ENCODE measurements around the gene CDHR5.

Gene CDHR5

DNA sequence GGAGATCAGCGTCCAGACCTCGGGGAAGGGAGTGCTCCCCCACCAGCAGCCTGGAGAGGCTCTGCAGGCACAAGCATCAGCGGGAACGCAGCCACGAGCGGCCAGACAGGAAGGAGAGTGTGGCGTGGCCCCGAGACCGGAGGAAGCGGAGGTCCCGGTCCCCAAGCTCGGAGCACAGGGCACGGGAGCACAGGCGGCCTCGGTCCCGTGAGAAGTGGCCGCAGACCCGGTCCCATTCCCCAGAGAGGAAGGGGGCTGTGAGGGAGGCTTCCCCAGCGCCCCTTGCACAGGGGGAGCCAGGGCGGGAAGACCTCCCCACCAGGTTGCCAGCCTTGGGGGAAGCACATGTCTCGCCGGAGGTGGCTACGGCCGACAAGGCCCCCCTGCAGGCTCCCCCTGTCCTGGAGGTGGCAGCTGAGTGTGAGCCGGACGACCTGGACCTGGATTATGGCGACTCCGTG lies 15.9 kb downstream of the CDHR5 start:
- DNase-seq: no peak

GRCh38 chr11:607971-608659 lies 16.6 kb downstream of the CDHR5 start:
- DNase-seq: no peak

DNA sequence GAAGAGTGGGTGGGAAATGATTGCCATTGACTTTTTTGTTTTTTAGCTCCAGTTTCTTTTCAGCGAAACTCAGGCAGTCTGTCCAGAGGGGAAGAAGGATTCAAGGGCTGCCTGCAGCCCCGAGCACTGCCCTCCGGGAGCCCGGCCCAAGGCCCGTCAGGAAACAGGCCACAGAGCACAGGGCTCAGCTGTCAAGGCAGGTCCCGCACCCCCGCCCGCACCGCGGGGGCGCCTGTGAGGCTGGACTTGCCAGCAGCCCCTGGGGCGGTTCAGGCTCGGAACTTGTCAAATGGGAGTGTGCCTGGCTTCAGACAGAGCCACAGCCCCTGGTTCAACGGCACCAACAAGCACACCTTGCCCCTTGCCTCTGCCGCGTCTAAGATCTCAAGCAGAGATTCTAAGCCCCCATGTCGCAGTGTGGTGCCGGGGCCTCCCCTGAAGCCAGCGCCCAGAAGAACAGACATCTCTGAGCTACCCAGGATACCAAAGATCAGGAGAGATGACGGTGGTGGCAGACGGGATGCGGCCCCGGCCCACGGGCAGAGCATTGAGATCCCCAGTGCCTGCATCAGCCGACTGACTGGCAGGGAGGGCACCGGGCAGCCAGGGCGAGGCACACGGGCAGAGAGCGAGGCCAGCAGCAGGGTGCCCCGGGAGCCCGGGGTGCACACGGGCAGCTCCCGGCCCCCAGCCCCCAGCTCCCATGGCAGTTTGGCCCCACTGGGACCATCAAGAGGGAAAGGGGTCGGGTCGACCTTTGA lies 17.6 kb downstream of the CDHR5 start:
- no peak for DNase-seq

DNA sequence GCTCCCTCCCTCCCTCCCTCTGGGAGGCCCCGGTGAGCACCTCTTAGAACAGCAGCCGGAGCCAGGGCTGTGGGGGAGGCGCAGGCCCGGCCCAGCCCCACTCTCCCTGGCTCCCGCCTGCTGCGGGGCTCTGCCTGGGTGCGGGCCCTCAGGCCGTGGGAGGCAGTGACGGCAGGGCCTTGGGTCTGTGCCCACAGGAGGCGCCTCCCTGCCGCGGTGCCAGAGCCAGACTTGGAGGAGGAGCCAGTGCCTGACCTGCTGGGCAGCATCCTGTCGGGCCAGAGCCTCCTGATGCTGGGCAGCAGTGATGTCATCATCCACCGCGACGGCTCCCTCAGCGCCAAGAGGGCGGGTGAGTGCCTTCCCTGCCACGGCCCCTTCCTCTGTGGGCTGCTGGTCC lies 18.5 kb downstream of the CDHR5 start:
- no peak for DNase-seq

- DNase-seq: no peak
Observed at GRCh38 chr11:605286-606129, 19.2 kb downstream of the CDHR5 start.

DNA sequence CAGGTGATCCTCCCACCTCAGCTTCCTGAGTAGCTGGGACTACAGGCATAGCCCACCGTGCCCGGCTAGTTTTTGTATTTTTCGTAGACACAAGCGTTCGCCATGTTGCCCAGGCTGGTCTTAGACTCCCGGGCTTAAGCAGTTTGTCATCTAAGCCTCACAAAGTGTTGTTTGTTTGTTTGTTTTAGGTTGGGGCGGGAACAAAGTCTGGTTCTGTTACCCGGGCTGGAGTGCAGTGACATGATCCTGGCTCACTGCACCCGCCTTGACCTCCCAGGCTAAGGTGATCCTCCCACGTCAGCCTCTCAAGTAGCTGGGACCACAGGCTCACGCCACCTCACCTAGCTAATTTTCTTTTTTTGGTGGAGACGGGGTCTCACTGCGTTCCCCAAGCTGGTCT lies 21.6 kb downstream of the CDHR5 start:
- DNase-seq: no peak

DNA sequence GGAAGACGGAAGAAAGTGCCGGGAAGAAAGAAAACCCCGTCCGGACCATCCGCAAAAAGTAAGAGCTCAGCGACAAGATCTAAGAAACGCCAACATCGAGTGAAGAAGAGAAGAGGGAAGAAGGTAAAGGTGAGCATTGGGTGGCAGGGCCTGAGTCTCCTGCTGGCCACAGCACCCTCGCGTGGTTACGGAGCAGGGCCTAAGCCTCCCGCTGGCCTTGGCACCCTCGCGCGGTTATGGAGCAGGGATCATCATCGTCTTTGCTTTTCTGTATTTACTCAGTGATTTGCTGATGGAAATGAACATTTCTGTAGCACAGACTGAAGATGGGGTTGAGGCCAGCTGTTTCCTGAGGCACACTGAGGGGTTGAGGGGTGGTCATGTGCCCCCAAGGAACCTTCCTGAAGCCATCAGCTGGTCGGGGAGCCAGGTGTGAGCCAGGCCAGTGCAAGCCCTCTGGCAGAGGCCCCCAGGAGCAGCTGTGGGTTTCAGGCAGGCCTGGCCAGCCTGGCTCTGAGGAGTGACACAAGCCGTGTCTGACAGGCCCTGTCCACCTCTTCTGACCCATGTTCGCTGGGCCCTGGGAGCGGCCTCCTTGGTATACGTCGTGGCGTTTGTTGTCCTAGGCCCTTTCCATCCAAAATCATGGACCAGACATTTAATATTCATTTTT lies 23.0 kb downstream of the CDHR5 start:
- no peak for DNase-seq

DNA sequence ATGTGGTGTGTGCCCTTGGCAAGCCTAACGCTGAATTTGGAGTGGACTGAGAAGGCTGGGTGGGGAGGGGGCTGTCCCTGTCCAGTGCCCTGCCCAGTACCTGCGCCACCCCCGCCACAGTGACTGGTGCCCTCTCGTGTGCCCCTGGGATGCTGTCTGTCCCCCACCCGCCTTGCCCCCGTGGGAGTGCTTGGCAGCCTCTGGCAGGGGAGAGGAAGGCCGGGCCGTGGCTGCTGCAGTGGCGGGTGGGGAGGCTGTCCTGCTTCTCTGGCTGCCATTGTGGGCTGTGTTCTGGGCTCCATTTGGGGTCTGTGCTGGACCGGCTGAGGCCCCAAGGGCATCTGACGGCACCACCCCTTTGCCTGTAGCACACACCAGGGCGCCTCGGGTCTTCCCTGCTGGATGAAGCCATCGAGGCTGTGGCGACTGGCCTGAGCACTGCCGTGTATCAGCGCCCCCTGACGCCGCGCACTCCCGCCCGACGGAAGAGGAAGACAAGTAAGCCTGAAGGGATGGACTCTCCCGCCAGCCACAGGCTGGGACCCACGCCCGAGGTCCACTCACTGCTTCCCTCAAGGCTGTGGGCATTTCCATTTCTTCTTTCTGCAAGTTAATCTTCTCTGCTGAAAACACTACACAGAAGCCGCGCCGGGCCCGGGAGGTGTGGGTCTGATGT lies 26.6 kb downstream of the CDHR5 start:
- DNase-seq: no peak

GRCh38 chr11:597166-597725 lies 27.5 kb downstream of the CDHR5 start:
- no peak for DNase-seq

DNA sequence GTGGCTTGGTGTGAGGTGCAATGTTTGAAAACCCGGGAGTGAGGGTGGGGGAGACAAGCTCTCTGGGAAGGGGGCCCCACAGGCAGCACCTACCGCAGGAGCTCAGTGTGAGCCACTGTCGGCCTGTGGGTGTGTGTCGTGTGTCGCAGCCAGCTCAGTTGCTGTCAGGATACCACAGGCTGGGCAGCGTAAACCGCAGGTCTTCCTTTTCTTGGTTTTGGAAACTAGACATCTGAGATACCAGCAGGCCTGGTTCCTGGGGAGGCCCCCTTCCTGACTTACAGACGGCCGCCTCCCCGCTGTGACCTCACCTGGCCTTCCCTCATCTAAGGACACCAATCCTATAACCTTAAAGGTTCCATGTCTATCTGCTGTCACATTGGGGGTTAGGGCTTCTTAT lies 28.4 kb downstream of the CDHR5 start:
- DNase-seq: no peak

GRCh38 chr11:595400-595799 lies 29.4 kb downstream of the CDHR5 start:
- DNase-seq: no peak

GRCh38 chr11:593347-593746 lies 31.4 kb downstream of the CDHR5 start:
- no peak for DNase-seq

DNA sequence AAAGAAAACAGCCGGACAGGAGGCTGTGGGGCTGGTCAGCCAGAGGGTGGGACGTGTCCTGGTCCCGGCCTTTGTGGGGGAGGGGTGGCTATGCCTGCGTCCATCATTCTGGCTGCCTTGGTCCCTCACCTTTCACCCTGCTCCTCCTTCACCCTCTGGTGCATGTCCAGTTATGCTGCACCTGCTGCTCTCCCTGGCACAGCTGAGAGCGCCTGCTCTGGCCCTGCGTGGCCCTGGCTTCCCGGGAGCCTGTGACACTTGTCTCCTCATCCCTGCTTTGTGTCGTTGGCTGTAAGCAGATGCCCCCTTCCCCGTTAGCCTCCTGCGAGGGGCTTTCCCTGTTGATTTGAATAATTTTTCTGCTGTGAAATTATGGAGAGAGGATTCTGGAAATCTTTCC lies 31.8 kb downstream of the CDHR5 start:
- DNase-seq: no peak

DNA sequence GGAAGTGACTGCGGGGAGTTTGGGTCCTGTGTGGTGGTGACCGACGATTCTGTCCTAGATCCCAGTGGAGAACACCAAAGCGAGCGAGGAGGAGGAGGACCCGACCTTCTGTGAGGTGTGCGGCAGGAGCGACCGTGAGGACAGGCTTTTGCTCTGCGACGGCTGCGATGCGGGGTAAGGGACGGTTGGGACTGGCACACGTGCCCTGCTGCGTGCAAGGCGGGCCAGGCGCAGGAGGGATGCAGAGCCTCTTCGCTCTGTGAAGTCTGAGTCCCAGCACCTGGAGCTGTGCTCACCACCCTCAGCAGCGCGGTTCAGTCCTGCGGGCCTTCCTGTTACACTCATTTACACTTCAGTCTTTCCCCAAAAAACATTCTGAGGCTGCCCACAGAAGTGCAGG lies 32.3 kb downstream of the CDHR5 start:
- no peak for DNase-seq

DNA sequence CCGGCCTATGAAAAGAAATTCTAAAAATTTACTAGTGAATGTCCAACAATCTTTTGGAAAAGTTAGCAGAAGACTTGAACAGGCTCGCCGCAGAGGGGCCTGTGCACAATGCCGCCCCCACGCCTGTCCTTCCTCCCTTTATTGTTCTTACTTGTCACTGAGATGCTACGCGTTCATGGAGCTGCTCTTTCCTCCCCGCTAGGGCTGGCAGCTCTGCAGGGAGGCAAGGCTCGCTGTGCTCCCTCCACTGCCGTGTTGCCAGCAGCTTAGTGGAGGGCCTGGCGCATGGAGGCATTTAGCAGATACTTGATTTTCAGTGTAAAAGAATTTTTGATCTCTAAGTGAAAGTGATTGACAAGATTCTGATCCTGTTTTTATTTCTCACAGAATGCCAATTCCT lies 33.8 kb downstream of the CDHR5 start:
- no peak for DNase-seq

- no peak for DNase-seq
Observed at GRCh38 chr11:589798-590197, 35.0 kb downstream of the CDHR5 start.

GRCh38 chr11:587978-588380 lies 36.8 kb downstream of the CDHR5 start:
- no peak for DNase-seq

GRCh38 chr11:587546-587945 lies 37.2 kb downstream of the CDHR5 start:
- DNase-seq: no peak

- DNase-seq: no peak
Observed at GRCh38 chr11:586376-587316, 38.1 kb downstream of the CDHR5 start.

GRCh38 chr11:584287-584686 lies 40.5 kb downstream of the CDHR5 start:
- no peak for DNase-seq

GRCh38 chr11:581752-582151 lies 43.0 kb downstream of the CDHR5 start:
- no peak for DNase-seq

Measured in COR-L47 (cell line).